Neural cell (in vitro differentiated cells): ENCODE measurements around the gene ARF5. TPM values are rescaled to one million over a fixed set of nuclear protein-coding genes. Genes with fewer than 3 reads are reported as not detected.

Source experiments
- H2AFZ ChIP-seq: fragments of 200-600, 300-800 bp; sonication (generic), shearing (Covaris generic); 2 replicates; pipeline ENCODE4 v1.6.0; 2014; ENCODE audit warnings: low read depth, mild to moderate bottlenecking, antibody characterized with exemption, low read length, moderate library complexity
- H3F3A ChIP-seq: fragments of 200-600 bp; shearing (Covaris generic); 2 replicates; pipeline ENCODE4 v1.6.1; 2016; ENCODE audit warnings: mild to moderate bottlenecking, moderate library complexity, mixed read lengths, antibody characterized with exemption, low read length; ENCODE audit not compliant: insufficient read depth, poor library complexity, severe bottlenecking
- H3K27ac ChIP-seq: fragments of 200-600, 300-800 bp; sonication (generic), shearing (Covaris generic); 2 replicates; pipeline ENCODE4 v1.5.1; 2014; ENCODE audit warnings: mild to moderate bottlenecking, low read length, moderate library complexity
- H3K27me3 ChIP-seq: fragments of 300-800, 200-600 bp; sonication (generic), shearing (Covaris generic); 2 replicates; pipeline ENCODE4 v1.6.0; 2014; ENCODE audit warnings: mild to moderate bottlenecking, low read depth, low read length, moderate library complexity; ENCODE audit not compliant: insufficient read depth
- H3K36me3 ChIP-seq: fragments of 300-800, 200-600 bp; sonication (generic), shearing (Covaris generic); 2 replicates; pipeline ENCODE4 v1.5.1; 2014; ENCODE audit warnings: mild to moderate bottlenecking, antibody characterized with exemption, low read length, moderate library complexity; ENCODE audit not compliant: insufficient read depth
- H3K4me2 ChIP-seq: fragments of 300-800, 200-600 bp; sonication (generic), shearing (Covaris generic); 2 replicates; pipeline ENCODE4 v1.6.0; 2014; ENCODE audit warnings: mild to moderate bottlenecking, low read length
- H3K4me3 ChIP-seq: fragments of 300-800, 200-600 bp; sonication (generic), shearing (Covaris generic); 2 replicates; pipeline ENCODE4 v1.5.1; 2014; ENCODE audit warnings: mild to moderate bottlenecking, low read length, moderate library complexity
- H3K79me2 ChIP-seq: fragments of 200-600 bp; shearing (Covaris generic); replicated peaks from 2 replicates; pipeline ENCODE4 v1.6.0; 2014; ENCODE audit warnings: mild to moderate bottlenecking, low read length, moderate library complexity; ENCODE audit not compliant: insufficient read depth
- H3K9ac ChIP-seq: fragments of 300-800, 200-600 bp; sonication (generic), shearing (Covaris generic); 2 replicates; pipeline ENCODE4 v1.6.1; 2016; ENCODE audit warnings: mild to moderate bottlenecking, low read length, mixed read lengths
- H3K9me2 ChIP-seq: fragments of 200-600 bp; shearing (Covaris generic); 2 replicates; pipeline ENCODE4 v1.6.1; 2016; ENCODE audit warnings: mild to moderate bottlenecking, low read length, mixed read lengths; ENCODE audit not compliant: insufficient read depth
- H3K9me3 ChIP-seq: fragments of 200-600, 300-800 bp; sonication (generic), shearing (Covaris generic); 2 replicates; pipeline ENCODE4 v1.6.1; 2016; ENCODE audit warnings: mild to moderate bottlenecking, mixed run types, low read length, moderate library complexity, mixed read lengths
- H4K20me1 ChIP-seq: fragments of 200-600 bp; shearing (Covaris generic); 2 replicates; pipeline ENCODE4 v1.6.1; 2016; ENCODE audit warnings: mild to moderate bottlenecking, mixed run types; ENCODE audit not compliant: insufficient read depth
- EP300 ChIP-seq: fragments of 450-650 bp; conservative IDR thresholded peaks from 2 replicates; pipeline ENCODE4 v1.6.1; 2014; ENCODE audit warnings: antibody characterized with exemption, mild to moderate bottlenecking, moderate library complexity; ENCODE audit not compliant: poor library complexity, severe bottlenecking
- EZH2 ChIP-seq: fragments of 200-600, 300-800 bp; shearing (Covaris generic), sonication (generic); IDR thresholded peaks from 2 replicates; pipeline ENCODE4 v1.6.1; 2014; ENCODE audit warnings: antibody characterized with exemption, low read length, borderline replicate concordance, mild to moderate bottlenecking; ENCODE audit not compliant: insufficient read depth, poor library complexity, severe bottlenecking
- MXI1 ChIP-seq: fragments of 450-650 bp; conservative IDR thresholded peaks from 2 replicates; pipeline ENCODE4 v1.6.1; 2014; ENCODE audit warnings: antibody characterized with exemption, mild to moderate bottlenecking; ENCODE audit not compliant: poor library complexity, severe bottlenecking
- POLR2AphosphoS5 ChIP-seq: IDR thresholded peaks from 2 replicates; pipeline ENCODE4 v1.6.1; 2012
- RAD21 ChIP-seq: fragments of 450-650 bp; conservative IDR thresholded peaks from 2 replicates; pipeline ENCODE4 v1.6.1; 2014; ENCODE audit warnings: antibody characterized with exemption, mild to moderate bottlenecking, moderate library complexity
- SMC3 ChIP-seq: fragments of 450-650 bp; conservative IDR thresholded peaks from 2 replicates; pipeline ENCODE4 v1.6.1; 2014; ENCODE audit warnings: antibody characterized with exemption, mild to moderate bottlenecking, moderate library complexity; ENCODE audit not compliant: poor library complexity
- TAF1 ChIP-seq: IDR thresholded peaks from 2 replicates; pipeline ENCODE4 v1.6.1; 2012; ENCODE audit warnings: low read depth
- polyA plus RNA-seq: library from polyadenylated mRNA; depleted of rRNA; stranded (reverse); fragments of >200 nt; gene quantifications from 2 replicates; pipeline ENCODE4 v1.2.3, GENCODE V29; 2014
- TF ChIP-seq, protein P1 (sequence below): fragments of 450-650 bp; IDR thresholded peaks from 2 replicates; pipeline ENCODE4 v1.5.1; 2014; ENCODE audit warnings: antibody characterized with exemption, mild to moderate bottlenecking, moderate library complexity; ENCODE audit not compliant: poor library complexity, severe bottlenecking
- TF ChIP-seq, protein P2 (sequence below): IDR thresholded peaks from 2 replicates; pipeline ENCODE4 v1.6.1; 2012; ENCODE audit warnings: borderline replicate concordance

Gene ARF5
- polyA plus RNA-seq, 1 donor from 2014 or later, result 582 TPM

DNA sequence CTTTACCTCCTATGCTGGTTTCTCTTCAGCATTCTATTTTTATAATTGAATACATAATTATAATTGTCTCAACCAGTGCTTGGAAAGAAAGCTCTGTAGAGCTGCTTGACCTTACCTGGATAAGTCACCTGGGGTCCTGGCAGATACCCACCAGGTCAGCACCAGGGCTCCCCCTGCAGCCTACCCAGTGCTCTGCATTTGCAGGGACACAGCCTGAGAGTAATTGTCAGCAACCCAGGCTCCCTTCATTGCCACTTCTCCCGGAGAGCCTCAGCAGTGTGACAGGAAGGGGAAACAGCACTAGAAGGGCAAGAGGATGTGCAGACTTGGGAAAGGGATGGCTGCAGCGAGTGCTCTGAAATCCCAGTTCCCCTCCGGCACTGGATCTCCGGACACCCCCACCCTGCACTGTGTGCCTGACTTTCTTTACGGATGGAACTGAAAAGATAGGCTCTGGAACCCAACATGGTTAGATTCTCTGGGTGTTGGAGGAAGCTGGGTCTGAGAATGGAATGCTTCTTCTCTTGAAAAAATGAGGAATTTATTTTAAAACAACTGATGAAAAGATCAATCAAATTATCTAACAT is 41.1 kb downstream of the ARF5 start:
- Histone ChIP-seq H2AFZ (no peak overlapping the region), H3K4me2 (no peak overlapping the region)

DNA sequence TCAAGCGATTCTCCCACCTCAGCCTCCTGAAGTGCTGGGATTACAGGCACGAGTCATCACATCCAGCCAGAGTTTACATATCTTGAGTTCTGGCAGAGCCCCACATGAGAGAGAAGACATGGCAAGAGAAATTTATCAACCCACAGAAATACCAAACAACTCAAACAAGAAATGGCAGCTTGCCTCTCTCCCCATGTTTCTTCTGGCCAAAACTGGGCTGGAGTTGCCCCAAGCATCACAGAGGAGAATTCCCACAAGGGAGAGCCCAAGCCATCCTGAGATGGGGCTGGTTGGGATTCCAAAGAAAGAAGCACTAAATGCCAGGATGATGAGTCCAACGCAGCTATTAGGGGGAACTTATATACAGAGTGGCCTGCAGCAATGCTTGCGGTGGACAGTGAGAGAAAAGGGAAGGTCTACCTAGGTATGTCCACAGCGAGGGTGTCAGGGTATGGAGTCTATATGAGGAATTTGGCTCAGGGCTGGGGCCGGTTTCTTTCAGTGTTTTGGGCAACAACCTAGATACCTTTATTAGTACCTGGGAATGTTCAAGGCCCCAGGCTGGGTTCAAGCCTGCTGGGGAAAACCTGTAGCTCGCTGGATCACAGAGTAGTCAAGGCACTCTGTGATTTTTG is 44.2 kb downstream of the ARF5 start:
- Histone ChIP-seq H2AFZ (no peak overlapping the region), H3K4me2 (no peak overlapping the region), H3K27ac (no peak overlapping the region), H3K9me3 (no peaks in the 10 kb centered on the region), H3K79me2 (no peaks in the 10 kb centered on the region), H3K9me2 (no peaks in the 10 kb centered on the region), H3K27me3 (no peaks in the 10 kb centered on the region), H3K9ac (no peak overlapping the region), H3K4me3 (no peak overlapping the region), H3F3A (no peaks in the 10 kb centered on the region), H3K36me3 (no peaks in the 10 kb centered on the region), H4K20me1 (no peaks in the 10 kb centered on the region)
- TF ChIP-seq TAF1, result no peak
- no peak for TF ChIP-seq EP300
- TF ChIP-seq SMC3, result no peak
- no peak for TF ChIP-seq RAD21
- TF ChIP-seq EZH2, result no peak
- TF ChIP-seq, protein P1, sequence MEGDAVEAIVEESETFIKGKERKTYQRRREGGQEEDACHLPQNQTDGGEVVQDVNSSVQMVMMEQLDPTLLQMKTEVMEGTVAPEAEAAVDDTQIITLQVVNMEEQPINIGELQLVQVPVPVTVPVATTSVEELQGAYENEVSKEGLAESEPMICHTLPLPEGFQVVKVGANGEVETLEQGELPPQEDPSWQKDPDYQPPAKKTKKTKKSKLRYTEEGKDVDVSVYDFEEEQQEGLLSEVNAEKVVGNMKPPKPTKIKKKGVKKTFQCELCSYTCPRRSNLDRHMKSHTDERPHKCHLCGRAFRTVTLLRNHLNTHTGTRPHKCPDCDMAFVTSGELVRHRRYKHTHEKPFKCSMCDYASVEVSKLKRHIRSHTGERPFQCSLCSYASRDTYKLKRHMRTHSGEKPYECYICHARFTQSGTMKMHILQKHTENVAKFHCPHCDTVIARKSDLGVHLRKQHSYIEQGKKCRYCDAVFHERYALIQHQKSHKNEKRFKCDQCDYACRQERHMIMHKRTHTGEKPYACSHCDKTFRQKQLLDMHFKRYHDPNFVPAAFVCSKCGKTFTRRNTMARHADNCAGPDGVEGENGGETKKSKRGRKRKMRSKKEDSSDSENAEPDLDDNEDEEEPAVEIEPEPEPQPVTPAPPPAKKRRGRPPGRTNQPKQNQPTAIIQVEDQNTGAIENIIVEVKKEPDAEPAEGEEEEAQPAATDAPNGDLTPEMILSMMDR, result no peak
- TF ChIP-seq, protein P2, sequence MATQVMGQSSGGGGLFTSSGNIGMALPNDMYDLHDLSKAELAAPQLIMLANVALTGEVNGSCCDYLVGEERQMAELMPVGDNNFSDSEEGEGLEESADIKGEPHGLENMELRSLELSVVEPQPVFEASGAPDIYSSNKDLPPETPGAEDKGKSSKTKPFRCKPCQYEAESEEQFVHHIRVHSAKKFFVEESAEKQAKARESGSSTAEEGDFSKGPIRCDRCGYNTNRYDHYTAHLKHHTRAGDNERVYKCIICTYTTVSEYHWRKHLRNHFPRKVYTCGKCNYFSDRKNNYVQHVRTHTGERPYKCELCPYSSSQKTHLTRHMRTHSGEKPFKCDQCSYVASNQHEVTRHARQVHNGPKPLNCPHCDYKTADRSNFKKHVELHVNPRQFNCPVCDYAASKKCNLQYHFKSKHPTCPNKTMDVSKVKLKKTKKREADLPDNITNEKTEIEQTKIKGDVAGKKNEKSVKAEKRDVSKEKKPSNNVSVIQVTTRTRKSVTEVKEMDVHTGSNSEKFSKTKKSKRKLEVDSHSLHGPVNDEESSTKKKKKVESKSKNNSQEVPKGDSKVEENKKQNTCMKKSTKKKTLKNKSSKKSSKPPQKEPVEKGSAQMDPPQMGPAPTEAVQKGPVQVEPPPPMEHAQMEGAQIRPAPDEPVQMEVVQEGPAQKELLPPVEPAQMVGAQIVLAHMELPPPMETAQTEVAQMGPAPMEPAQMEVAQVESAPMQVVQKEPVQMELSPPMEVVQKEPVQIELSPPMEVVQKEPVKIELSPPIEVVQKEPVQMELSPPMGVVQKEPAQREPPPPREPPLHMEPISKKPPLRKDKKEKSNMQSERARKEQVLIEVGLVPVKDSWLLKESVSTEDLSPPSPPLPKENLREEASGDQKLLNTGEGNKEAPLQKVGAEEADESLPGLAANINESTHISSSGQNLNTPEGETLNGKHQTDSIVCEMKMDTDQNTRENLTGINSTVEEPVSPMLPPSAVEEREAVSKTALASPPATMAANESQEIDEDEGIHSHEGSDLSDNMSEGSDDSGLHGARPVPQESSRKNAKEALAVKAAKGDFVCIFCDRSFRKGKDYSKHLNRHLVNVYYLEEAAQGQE, result no peak
- TF ChIP-seq MXI1, result no peak
- TF ChIP-seq POLR2AphosphoS5, result no peak

More for the DNA sequence above, 41.1 kb downstream of the ARF5 start:
- no peaks in the 10 kb centered on the region for H3K9me2 ChIP-seq
- no peak overlapping the region for H3K27ac ChIP-seq
- no peaks in the 10 kb centered on the region for H3F3A ChIP-seq
- no peaks in the 10 kb centered on the region for H3K9me3 ChIP-seq
- no peaks in the 10 kb centered on the region for H3K27me3 ChIP-seq
- no peaks in the 10 kb centered on the region for H3K79me2 ChIP-seq
- H4K20me1 ChIP-seq, result no peaks in the 10 kb centered on the region
- H3K9ac ChIP-seq, result no peak overlapping the region
- TF ChIP-seq EP300, result no peak
- TF ChIP-seq, protein P1, result no peak
- H3K36me3 ChIP-seq, result no peaks in the 10 kb centered on the region
- H3K4me3 ChIP-seq, result no peak overlapping the region
